IMR-90 (cell line): ENCODE measurements around the gene C22orf31. TPM values are rescaled to one million over a fixed set of nuclear protein-coding genes. Genes with fewer than 3 reads are reported as not detected.

ENCODE experiments used
- ATAC-seq: fragments of 200-7000 bp; cut with Tn5 transposase; 2 replicates; pipeline ENCODE4 v1.9.1; 2020; ENCODE audit warnings: low read depth, mild to moderate bottlenecking, moderate library complexity
- BruUV-seq: library from RNA; stranded (reverse); fragments of 400-500 nt; replicated peaks from 2 replicates; lab custom pipeline; 2021; lab: Mats Ljungman, UMichigan
- CTCF ChIA-PET: fragments of 300-600 bp; formaldehyde crosslinking; extraction: SDS; loops from one replicate; lab custom pipeline; 2021; ENCODE audit warnings: antibody characterized with exemption; lab: Yijun Ruan, JAX
- POLR2A ChIA-PET: fragments of 300-600 bp; sonication (Branson Sonifier 250); formaldehyde crosslinking; loops from one replicate; lab custom pipeline; 2022; ENCODE audit warnings: antibody characterized with exemption; ENCODE audit not compliant: unreplicated experiment; lab: Charles Lee
- DNase-seq: peaks from one replicate; pipeline ENCODE4 v3.0.0; 2013
- H2AFZ ChIP-seq: replicated peaks from 2 replicates; pipeline ENCODE3; 2013; ENCODE audit warnings: low read length, mild to moderate bottlenecking; ENCODE audit not compliant: poor library complexity
- H2AK5ac ChIP-seq: 2 replicates; pipeline ENCODE4 v1.6.1; 2013; ENCODE audit warnings: low read depth, low read length, inconsistent platforms
- H2AK9ac ChIP-seq: replicated peaks from 2 replicates; pipeline ENCODE3; 2013; ENCODE audit warnings: mild to moderate bottlenecking, low read depth, low read length, moderate library complexity; ENCODE audit not compliant: poor library complexity
- H2BK120ac ChIP-seq: 2 replicates; pipeline ENCODE4 v1.6.1; 2013; ENCODE audit warnings: low read depth, low read length, inconsistent platforms
- H2BK15ac ChIP-seq: 3 replicates; pipeline ENCODE4 v1.6.1; 2013; ENCODE audit warnings: low read depth, low read length, inconsistent platforms
- H2BK20ac ChIP-seq: 2 replicates; pipeline ENCODE4 v1.6.1; 2013; ENCODE audit warnings: low read depth, mild to moderate bottlenecking, inconsistent platforms, low read length, moderate library complexity
- H2BK5ac ChIP-seq: 2 replicates; pipeline ENCODE4 v1.6.1; 2013; ENCODE audit warnings: mild to moderate bottlenecking, low read depth, low read length, inconsistent platforms; ENCODE audit not compliant: poor library complexity, severe bottlenecking
- H3K14ac ChIP-seq: replicated peaks from 2 replicates; pipeline ENCODE4 v1.6.1; 2013; ENCODE audit warnings: low read depth, low read length, inconsistent platforms
- H3K18ac ChIP-seq: 2 replicates; pipeline ENCODE4 v1.6.1; 2013; ENCODE audit warnings: low read depth, low read length, control low read depth
- H3K23ac ChIP-seq: 2 replicates; pipeline ENCODE4 v1.6.1; 2013; ENCODE audit warnings: low read depth, low read length, inconsistent platforms
- H3K27ac ChIP-seq: 2 replicates; pipeline ENCODE4 v1.5.1; 2013; ENCODE audit warnings: mild to moderate bottlenecking, control low read depth, low read length; ENCODE audit not compliant: insufficient read depth
- H3K27me3 ChIP-seq: 2 replicates; pipeline ENCODE4 v1.6.1; 2013; ENCODE audit warnings: low read length; ENCODE audit not compliant: control insufficient read depth, insufficient read depth
- H3K36me3 ChIP-seq: 2 replicates; pipeline ENCODE4 v1.6.1; 2013; ENCODE audit warnings: low read length, mixed read lengths; ENCODE audit not compliant: control insufficient read depth, insufficient read depth
- H3K4ac ChIP-seq: 2 replicates; pipeline ENCODE4 v1.6.1; 2013; ENCODE audit warnings: low read depth, low read length, inconsistent platforms
- H3K4me1 ChIP-seq: 2 replicates; pipeline ENCODE4 v1.6.1; 2013; ENCODE audit warnings: low read length, mixed read lengths; ENCODE audit not compliant: control insufficient read depth, insufficient read depth
- H3K4me2 ChIP-seq: 2 replicates; pipeline ENCODE4 v1.6.1; 2013; ENCODE audit warnings: low read depth, mild to moderate bottlenecking, control low read depth, low read length, moderate library complexity
- H3K4me3 ChIP-seq: 2 replicates; pipeline ENCODE4 v1.5.1; 2013; ENCODE audit warnings: low read depth, mild to moderate bottlenecking, control low read depth, low read length, moderate library complexity; ENCODE audit not compliant: insufficient read depth
- H3K56ac ChIP-seq: 2 replicates; pipeline ENCODE4 v1.6.1; 2013; ENCODE audit warnings: low read length, inconsistent platforms; ENCODE audit not compliant: insufficient read depth; ENCODE audit errors: extremely low read depth
- H3K79me1 ChIP-seq, 2 experiments: 2 replicates each; pipeline ENCODE4 v1.6.1; 2013; ENCODE audit warnings: low read length in 2 of 2, inconsistent platforms in 1 of 2, low read depth in 1 of 2
- H3K9ac ChIP-seq: 2 replicates; pipeline ENCODE4 v1.6.1; 2013; ENCODE audit warnings: low read depth, low read length, control low read depth
- H3K9me1 ChIP-seq: 2 replicates; pipeline ENCODE4 v1.6.1; 2013; ENCODE audit warnings: low read length, inconsistent platforms; ENCODE audit not compliant: insufficient read depth
- H3K9me3 ChIP-seq: 2 replicates; pipeline ENCODE4 v1.6.1; 2013; ENCODE audit warnings: low read length; ENCODE audit not compliant: control insufficient read depth, insufficient read depth
- H4K20me1 ChIP-seq: 2 replicates; pipeline ENCODE4 v1.6.1; 2013; ENCODE audit warnings: low read length, inconsistent platforms; ENCODE audit not compliant: insufficient read depth
- H4K5ac ChIP-seq: 2 replicates; pipeline ENCODE4 v1.6.1; 2013; ENCODE audit warnings: mild to moderate bottlenecking, low read depth, low read length, control low read depth
- H4K8ac ChIP-seq, 2 experiments: 2 replicates each; pipeline ENCODE4 v1.6.1; 2013; ENCODE audit warnings: low read depth in 2 of 2, low read length in 2 of 2, control low read depth in 1 of 2, inconsistent platforms in 1 of 2
- H4K91ac ChIP-seq: 2 replicates; pipeline ENCODE4 v1.6.1; 2013; ENCODE audit warnings: low read depth, low read length, inconsistent platforms; ENCODE audit not compliant: insufficient read depth
- BHLHE40 ChIP-seq: fragments of 150-350 bp; IDR thresholded peaks from 2 replicates; pipeline ENCODE4 v1.6.1; 2016; ENCODE audit warnings: mild to moderate bottlenecking, low read depth, low read length
- CEBPB ChIP-seq: IDR thresholded peaks from 2 replicates; pipeline ENCODE4 v1.6.1; 2012; ENCODE audit warnings: low read depth, low read length, improper control_type of control experiment
- MAFK ChIP-seq: IDR thresholded peaks from 2 replicates; pipeline ENCODE4 v1.6.1; 2012; ENCODE audit warnings: low read depth, low read length, improper control_type of control experiment
- MXI1 ChIP-seq: IDR thresholded peaks from 2 replicates; pipeline ENCODE4 v1.6.1; 2012; ENCODE audit warnings: low read depth, mild to moderate bottlenecking, low read length, moderate library complexity, borderline replicate concordance
- NFE2L2 ChIP-seq: fragments of 150-350 bp; IDR thresholded peaks from 2 replicates; pipeline ENCODE4 v1.6.1; 2016; ENCODE audit warnings: low read depth, mild to moderate bottlenecking, low read length
- WGBS, 2 experiments: methylation state at CpG; one replicate each; pipeline versions ENCODE4 v1.1.5 to v1.1.7; 2013; ENCODE audit warnings: missing lambda C conversion rate in 2 of 2; ENCODE audit not compliant: insufficient read length in 1 of 2; ENCODE audit errors: extremely low coverage in 2 of 2; 5-methylcytosine and 5-hydroxymethylcytosine counted together
- dilution Hi-C: fragments of 300-500 bp; cut with HindIII; formaldehyde crosslinking; loops from one replicate; pipeline ENCODE4 v1.14.3; 2018; ENCODE audit warnings: low sequenced_read_pairs; ENCODE audit not compliant: unreplicated experiment
- in situ Hi-C: fragments of 300-500 bp; cut with MboI; formaldehyde crosslinking; loops from 3 replicates; pipeline ENCODE4 v1.14.3; 2019; ENCODE audit warnings: low sequenced_read_pairs, inconsistent platforms, mixed read lengths
- intact Hi-C: fragments of 100-400 bp; cut with micrococcal nuclease; formaldehyde crosslinking; loops from 2 replicates; pipeline ENCODE4 v1.10.0; 2022
- polyA plus RNA-seq, 3 experiments: library from polyadenylated mRNA; depleted of rRNA; stranded (reverse); fragments of >200 nt; gene quantifications; 2 replicates each; pipeline ENCODE4 v1.2.3, GENCODE V29; 2012; ENCODE audit warnings: low replicate concordance in 1 of 3
- total RNA-seq: library from RNA; depleted of rRNA; stranded (reverse); fragments of >200 nt; gene quantifications from 2 replicates; pipeline ENCODE4 v1.2.3, GENCODE V29; 2012
- TF ChIP-seq, protein P1 (sequence below): fragments of 150-350 bp; IDR thresholded peaks from 2 replicates; pipeline ENCODE4 v1.6.1; 2017; ENCODE audit warnings: mild to moderate bottlenecking, antibody characterized with exemption, low read length, low read depth
- TF ChIP-seq, protein P2 (sequence below): fragments of 150-350 bp; IDR thresholded peaks from 2 replicates; pipeline ENCODE4 v1.6.1; 2016; ENCODE audit warnings: low read depth, mild to moderate bottlenecking, low read length, moderate library complexity, borderline replicate concordance

C22orf31 gene
- total and polyA plus RNA-seq, 2 of the 4 experiments (the other 2 are of a cell fraction): not detected

- dilution Hi-C loops (no loop called here), intact Hi-C loops (loop anchor here (5.0 kb wide), 1 partner anchor 81 kb away; no protein-coding TSS in a partner anchor), in situ Hi-C loops (no loop called here)
- Histone ChIP-seq H3K79me1 (no peaks in the 10 kb centered on the region), H2BK5ac (no peak overlapping the region), H3K9me1 (peaks cover 2% of the 10 kb centered on the region; the same call in 1 of the 2 replicates), H3K36me3 (no peaks in the 10 kb centered on the region), H4K8ac (no peak overlapping the region), H2BK15ac (no peak overlapping the region), H3K4me1 (no peaks in the 10 kb centered on the region), H3K14ac (no peak overlapping the region), H3K23ac (no peak overlapping the region; the same call in 1 of the 2 replicates), H2AK5ac (no peak overlapping the region), H2BK20ac (no peak overlapping the region), H3K56ac (no peak overlapping the region), H4K20me1 (no peaks in the 10 kb centered on the region), H3K18ac (no peak overlapping the region), H4K5ac (no peak overlapping the region), H3K9ac (no peak overlapping the region), H2AFZ (peak overlapping the region; percentile 3), H3K4ac (no peak overlapping the region), H2AK9ac (no peak overlapping the region), H3K27ac (no peak overlapping the region), H3K4me2 (peak overlapping the region; percentile 21; the same call in 1 of the 2 replicates), H3K27me3 (peaks cover 28% of the 10 kb centered on the region), H3K4me3 (no peak overlapping the region), H3K9me3 (no peaks in the 10 kb centered on the region), H2BK120ac (no peak overlapping the region), H4K91ac (no peak overlapping the region)
- CTCF ChIA-PET: no interaction called here
- POLR2A ChIA-PET: no interaction called here
- WGBS, 2 experiments: 26% methylated on average over 3 of the region's 60 CpGs; no CpG with 5 or more reads in 1 of the 2 experiments
- DNase-seq: peak; percentile 7
- BruUV-seq: no TSS peak
- no peak for ATAC-seq
- TF ChIP-seq, protein P1, sequence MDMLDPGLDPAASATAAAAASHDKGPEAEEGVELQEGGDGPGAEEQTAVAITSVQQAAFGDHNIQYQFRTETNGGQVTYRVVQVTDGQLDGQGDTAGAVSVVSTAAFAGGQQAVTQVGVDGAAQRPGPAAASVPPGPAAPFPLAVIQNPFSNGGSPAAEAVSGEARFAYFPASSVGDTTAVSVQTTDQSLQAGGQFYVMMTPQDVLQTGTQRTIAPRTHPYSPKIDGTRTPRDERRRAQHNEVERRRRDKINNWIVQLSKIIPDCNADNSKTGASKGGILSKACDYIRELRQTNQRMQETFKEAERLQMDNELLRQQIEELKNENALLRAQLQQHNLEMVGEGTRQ: no peak
- TF ChIP-seq, protein P2, sequence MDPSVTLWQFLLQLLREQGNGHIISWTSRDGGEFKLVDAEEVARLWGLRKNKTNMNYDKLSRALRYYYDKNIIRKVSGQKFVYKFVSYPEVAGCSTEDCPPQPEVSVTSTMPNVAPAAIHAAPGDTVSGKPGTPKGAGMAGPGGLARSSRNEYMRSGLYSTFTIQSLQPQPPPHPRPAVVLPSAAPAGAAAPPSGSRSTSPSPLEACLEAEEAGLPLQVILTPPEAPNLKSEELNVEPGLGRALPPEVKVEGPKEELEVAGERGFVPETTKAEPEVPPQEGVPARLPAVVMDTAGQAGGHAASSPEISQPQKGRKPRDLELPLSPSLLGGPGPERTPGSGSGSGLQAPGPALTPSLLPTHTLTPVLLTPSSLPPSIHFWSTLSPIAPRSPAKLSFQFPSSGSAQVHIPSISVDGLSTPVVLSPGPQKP: no peak
- TF ChIP-seq MAFK (no peak), CEBPB (no peak), BHLHE40 (no peak), MXI1 (no peak), NFE2L2 (no peak)
These were observed 9.8 kb upstream of the C22orf31 start for GRCh38 chr22:29071261-29072045.
